ENCODE data around the gene SPATA25.
"Not testable (repeated sequence)": the region's sequence is repeated elsewhere in the genome, so short reads cannot be mapped to it uniquely, and the experiment has no call there.

SPATA25 gene

GRCh38 chr20:45887346-45887715 lies at the start of gene SPATA25:
TSS of gene SPATA25 (minus strand) at chr20:45887622. CDS start at chr20:45887590, 32 bp downstream.
- no peak for DNase-seq (ENCODE audit: low spot score)

GRCh38 chr20:45935416-45936046 lies 48.1 kb upstream of the SPATA25 start:
- peak; percentile 32 for DNase-seq (ENCODE audit: low spot score)

- DNase-seq (ENCODE audit: low spot score) = peak; percentile 100
Observed at GRCh38 chr20:45934586-45935415, 47.4 kb upstream of the SPATA25 start, which contains the start of gene PCIF1. TSS of gene PCIF1 (plus strand) at chr20:45934683. CDS start at chr20:45939000, 4,317 bp downstream.

- DNase-seq (ENCODE audit: low spot score) = peak; percentile 44
Observed at GRCh38 chr20:45934046-45934585, 46.7 kb upstream of the SPATA25 start.

GRCh38 chr20:45933266-45934045 lies 46.0 kb upstream of the SPATA25 start:
- DNase-seq (ENCODE audit: low spot score) = peak; percentile 76

GRCh38 chr20:45931680-45932079 lies 44.3 kb upstream of the SPATA25 start:
- DNase-seq (ENCODE audit: low spot score) = not testable (repeated sequence)

- DNase-seq (ENCODE audit: low spot score) = no peak
Observed at GRCh38 chr20:45927071-45927878, 39.9 kb upstream of the SPATA25 start.

GRCh38 chr20:45926731-45927070 lies 39.3 kb upstream of the SPATA25 start:
- DNase-seq (ENCODE audit: low spot score) = no peak

- DNase-seq (ENCODE audit: low spot score) = no peak
Observed at GRCh38 chr20:45925821-45926506, 38.5 kb upstream of the SPATA25 start.

GRCh38 chr20:45924391-45925261 lies 37.2 kb upstream of the SPATA25 start:
- DNase-seq (ENCODE audit: low spot score) = peak; percentile 47

- no peak for DNase-seq (ENCODE audit: low spot score)
Observed at GRCh38 chr20:45921337-45922189, 34.1 kb upstream of the SPATA25 start.

GRCh38 chr20:45920462-45921336 lies 33.3 kb upstream of the SPATA25 start:
- no peak for DNase-seq (ENCODE audit: low spot score)

- no peak for DNase-seq (ENCODE audit: low spot score)
Observed at GRCh38 chr20:45919542-45920399, 32.3 kb upstream of the SPATA25 start.

GRCh38 chr20:45918779-45919537 lies 31.5 kb upstream of the SPATA25 start:
- no peak for DNase-seq (ENCODE audit: low spot score)

- DNase-seq (ENCODE audit: low spot score) = no peak
Observed at GRCh38 chr20:45918182-45918737, 30.8 kb upstream of the SPATA25 start.

- no peak for DNase-seq (ENCODE audit: low spot score)
Observed at GRCh38 chr20:45917790-45918141, 30.3 kb upstream of the SPATA25 start.

All from AG20443 (cell line).